DMS114 treated with DMSO at 0.1 percent for 48 hours (cell line): ENCODE measurements around the gene ASPG.
A peak's percentile ranks its signal among the peaks of the same experiment; 100 is the strongest.

Experiments
- DNase-seq: peaks from one replicate; lab custom pipeline; 2025; ENCODE audit not compliant: unreplicated experiment; lab: John Stamatoyannopoulos, UW

ASPG gene

DNA sequence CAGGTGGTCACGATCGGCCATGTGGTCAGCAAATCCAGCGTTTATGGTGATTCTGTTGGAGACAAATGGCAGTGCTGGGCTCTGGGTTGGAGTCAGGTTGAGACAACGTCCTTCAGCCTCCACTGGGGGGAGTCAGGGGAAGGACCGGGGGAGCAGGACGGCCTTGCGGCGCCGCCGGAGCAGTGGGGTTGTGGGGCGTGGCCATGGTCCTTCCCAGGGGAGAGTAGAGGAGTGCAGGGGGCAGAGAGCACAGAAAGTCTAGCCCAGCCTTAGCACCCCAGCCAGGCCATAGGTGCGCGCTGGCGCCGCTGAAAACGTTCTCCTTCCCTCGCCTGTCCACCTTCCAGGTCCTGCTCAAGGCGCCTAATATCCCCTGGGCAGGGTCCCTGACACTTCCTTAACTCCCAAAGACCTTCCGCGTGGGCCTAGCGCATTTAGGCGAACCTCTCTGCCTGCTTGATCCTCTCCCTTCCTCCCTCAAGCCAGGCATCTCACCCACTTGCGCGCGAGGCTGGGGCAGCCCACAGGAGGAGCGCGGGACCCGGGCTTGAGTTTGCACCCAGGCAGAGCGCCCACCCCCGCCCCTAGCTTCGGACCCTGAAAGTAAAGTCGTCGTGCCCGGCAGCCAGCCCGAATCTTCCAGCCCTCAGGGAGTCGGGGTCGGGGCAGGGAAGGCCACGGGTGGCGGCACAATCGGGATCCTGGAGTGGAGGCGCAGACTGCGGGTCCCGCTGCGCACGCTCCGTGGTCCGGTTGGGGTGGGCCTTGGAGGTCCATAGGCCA is 49.8 kb downstream of the ASPG start:
- DNase-seq, result no peak

GRCh38 chr14:104135904-104136471 is 50.5 kb downstream of the ASPG start:
- DNase-seq, result no peak

- no peak for DNase-seq
These were observed 51.2 kb downstream of the ASPG start for GRCh38 chr14:104136472-104137296.

DNA sequence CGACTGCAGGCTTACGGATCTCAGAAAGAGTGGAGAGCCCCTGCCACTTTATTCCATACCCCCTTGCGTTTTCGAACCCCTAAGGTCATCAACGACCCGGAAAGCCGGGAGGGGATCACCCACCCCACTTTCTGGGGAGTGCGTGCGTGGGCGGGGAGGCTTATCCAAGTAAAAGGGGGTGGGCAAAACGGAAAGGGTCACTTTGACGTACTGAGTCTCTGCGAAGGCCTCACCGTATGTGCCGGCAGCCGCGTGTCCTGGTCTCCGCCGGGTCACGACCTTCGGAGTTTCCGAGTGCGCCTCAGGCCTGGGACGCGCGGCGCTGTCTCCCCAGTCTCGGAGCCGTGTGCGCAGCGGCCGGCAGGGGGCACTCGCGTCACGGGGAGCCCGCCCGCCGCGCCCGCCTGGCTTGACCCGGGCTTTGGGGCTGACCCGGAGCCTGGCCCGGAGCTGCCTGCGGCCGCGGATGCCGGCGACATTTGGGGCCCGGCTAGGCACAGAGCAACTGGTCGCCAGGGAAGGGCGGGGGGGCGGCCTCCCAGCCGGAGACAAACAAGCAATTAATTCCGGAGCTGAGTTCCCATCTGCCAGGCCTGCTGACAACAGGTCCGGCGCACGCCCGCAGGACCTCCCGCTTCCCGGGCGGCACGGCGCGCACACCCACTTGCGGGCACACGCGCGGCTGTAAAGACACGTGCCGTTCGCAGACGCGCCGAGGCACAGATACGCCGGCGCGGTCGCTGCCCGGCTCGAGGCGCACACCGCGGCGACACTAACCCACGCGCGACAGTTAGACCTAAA is 52.0 kb downstream of the ASPG start:
- DNase-seq, result peak; percentile 7

DNA sequence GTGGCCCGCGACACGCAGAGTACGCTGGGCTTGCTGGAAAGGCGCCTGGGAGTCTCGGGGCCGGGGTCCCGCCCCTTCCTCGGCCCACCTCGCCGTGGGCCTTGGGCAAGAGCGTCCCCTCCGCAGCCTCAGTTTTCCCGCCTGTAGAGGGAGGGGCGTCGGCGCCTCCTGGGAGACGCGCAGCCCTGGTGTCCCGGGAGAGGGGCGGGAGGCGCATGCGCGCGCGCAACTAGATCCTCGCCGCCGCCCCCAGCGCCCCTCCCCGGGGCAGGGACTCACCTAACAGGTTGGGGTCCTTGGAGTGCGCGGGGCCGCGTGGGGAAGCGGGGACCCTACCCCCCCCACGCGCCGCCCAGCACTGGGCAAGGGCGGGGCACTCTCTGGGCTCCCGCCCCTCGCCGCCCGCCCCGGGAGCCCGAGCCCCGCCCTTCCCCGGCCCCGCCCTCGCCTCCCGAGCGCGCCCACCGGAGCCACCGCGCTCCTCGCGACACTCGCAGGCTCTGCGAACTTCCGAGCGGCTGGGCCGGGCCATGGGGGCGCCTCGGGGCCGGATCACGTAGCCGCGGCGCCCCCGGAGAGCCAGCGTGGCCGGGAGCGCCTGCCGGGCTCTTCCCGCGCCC is 52.7 kb downstream of the ASPG start, which contains the start of gene KIF26A:
KIF26A (plus strand) TSS at position 490 of the 620 bp plus-strand sequence. CDS start 136 bp downstream, outside the sequence.
- peak; percentile 42 for DNase-seq

DNA sequence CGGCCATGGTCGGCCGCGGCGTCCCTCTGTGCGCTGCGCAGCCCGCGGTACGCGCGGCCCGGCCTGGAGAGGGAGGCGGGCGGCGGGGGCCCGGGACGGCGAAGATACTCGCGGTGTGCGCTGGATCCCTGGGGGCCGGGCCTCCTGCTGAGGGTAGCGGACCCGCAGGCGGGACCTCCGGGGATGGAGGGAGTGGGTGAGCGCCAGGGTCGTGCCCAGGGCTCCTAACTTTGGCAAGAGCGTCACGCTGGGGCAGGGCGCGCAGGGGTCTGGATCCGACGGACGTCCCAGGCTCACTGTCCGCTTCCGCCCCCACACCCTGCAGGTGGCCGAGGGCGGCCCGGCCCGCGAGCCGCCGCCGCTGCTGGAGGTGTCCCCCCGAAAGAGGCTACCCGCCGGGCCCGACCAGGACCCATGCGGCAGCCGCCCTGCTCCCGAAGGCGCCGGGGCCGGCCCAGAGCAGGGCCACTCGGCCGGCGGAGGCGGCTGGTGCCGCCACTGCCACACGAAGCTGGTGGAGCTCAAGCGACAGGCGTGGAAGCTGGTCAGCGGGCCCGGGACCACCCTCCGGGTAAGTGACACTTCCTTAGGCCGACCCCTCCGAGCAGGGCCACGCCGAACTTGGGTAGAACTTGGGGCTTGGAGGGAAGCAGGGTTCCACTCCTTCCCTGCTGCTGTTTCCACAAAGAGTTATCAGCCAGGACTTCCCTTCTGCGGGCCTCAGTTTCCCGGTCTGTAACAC is 53.4 kb downstream of the ASPG start:
- no peak for DNase-seq

GRCh38 chr14:104139460-104140212 is 54.1 kb downstream of the ASPG start:
- DNase-seq, result no peak

- no peak for DNase-seq
These were observed 54.6 kb downstream of the ASPG start for GRCh38 chr14:104140213-104140462.

DNA sequence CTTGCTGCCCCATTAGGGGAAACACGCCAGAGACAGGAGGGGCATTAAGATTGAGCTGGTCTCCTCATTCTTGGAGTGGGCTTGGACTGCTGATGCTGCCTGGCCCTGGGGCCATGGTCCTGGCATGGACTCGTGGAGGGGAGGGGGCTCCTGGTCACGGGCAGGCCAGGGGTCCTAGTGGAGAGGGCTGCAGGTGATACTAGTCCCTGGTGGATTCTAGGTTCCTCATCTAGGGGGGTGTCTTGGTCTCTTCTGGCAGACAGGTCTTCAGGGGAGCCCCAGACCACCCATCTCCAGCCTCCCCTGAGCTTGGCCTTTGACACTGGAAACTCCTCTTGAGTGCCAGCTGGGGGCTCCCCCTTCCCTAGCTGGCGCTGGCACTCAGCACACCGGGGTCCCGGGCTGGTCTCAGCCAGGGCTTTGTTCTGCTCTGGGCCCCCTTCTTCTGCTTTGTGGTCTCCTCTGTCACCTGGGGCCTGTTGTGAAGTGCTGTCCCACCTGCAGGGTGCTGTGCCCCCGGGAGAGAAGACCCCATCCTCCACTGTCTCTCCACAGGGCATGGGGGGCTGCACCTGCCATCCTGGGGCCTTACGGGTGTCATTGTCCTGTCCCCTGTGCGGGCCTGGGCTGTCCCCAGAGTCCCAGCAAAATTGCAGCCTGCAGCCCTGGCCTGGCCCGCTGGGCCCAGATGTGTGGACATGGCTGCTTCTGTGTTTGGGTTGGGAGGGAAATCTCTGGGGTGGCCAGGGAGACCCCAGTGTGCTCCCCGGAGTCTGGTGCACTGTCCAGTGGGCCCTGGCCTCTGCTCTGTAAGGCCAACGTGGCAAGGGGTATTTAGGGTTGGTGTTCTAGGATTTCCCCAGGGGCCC is 55.2 kb downstream of the ASPG start:
- no peak for DNase-seq

GRCh38 chr14:104141621-104142091 is 56.2 kb downstream of the ASPG start:
- DNase-seq, result no peak

GRCh38 chr14:104142136-104142945 is 56.8 kb downstream of the ASPG start:
- DNase-seq, result no peak

DNA sequence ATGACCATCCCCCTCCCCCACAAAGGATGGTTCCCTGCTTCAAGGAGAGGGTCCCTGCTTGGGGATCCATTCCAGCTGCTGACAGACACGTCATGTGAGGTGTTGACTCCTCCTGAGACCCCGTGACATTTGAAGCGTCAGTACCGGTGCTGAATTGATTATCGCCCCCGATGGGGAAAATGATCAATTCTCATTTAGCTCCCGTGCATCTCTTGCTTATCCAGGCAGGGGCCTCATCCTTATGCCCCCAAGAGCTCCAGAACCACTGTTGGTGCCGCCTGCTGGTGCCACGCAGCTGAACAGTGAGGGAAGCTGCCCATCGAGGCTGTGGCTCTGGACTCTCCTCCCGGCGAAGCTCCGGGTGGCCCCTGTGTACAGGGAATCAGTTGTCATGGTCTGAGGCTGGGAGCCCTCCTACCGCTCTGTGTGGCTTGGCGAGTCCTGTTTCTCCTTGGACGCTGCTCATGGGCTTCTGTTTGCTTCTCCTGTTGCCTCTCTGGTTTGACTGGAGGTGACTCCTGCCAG is 57.5 kb downstream of the ASPG start:
- no peak for DNase-seq

DNA sequence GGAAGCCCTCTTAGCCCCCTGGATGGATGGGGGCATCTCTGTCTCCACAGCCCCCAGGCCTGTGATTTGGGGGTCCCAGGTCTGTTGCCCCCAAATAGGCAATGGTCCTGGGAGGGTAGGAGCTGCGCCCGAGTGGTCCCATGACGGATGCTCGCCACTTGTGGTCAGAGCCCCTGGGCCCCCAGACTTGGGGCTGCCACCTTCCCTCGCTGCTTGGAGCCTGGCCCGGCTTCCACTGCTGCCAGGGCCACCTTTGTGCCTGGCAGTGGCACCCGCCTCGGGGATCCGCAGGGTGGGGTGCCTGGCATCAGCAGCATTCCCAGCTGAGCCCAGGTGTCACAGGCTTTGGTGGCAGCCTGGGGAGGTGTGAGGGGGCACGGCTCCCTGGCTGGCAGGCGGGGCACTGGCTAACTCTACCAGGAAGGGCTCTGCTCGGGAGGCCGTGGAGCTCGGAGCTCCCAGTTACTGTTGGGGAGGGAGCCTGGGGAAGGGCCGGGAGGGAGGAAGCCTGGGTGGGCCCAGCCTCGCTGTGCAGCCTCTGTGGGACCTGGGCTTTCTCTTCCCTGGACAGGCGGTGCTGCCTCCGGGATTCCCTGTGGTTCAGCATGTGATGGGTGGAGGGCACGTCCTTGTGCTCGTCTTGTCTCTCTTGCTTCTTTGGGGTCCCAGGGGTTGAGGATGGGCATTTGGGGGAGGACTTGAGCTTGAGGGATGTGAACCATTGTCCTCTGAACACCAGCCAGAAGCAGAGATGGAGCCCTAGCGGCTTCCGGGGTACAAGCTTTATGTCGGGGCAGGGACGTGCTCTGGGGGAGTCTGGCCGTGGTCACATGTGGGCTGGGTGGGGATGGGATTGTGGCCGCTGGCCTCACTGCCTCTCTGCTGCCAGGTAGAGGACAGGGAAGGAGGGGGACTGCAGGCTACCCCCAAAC is 58.3 kb downstream of the ASPG start:
- DNase-seq, result no peak

DNA sequence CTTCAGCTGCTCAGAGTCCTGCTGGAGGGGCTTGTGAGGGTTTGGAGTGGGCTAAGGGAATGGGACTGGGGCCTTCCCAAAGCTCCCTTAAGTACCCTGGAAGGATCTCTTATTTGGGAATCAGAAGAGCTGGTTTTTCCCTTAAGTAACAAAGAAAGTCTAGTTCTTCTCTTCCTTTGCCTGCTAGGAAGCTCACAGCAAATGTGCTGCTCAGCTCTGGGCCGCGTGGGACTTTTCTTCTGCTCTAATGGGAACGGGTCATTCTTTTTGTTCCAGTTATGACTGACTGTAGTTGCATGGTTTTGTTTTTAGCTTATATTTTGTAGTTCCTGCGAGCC is 58.9 kb downstream of the ASPG start:
- no peak for DNase-seq

- DNase-seq, result no peak
These were observed 59.7 kb downstream of the ASPG start for GRCh38 chr14:104144911-104145825.
